Adipocyte (in vitro differentiated cells): Measurements from ENCODE around the gene NOS1AP.

Source experiments
- DNase-seq: peaks from one replicate; pipeline ENCODE4 v3.0.0-alpha.2; 2015; ENCODE audit warnings: low read depth
- H3K27me3 ChIP-seq: replicated peaks from 2 replicates; pipeline ENCODE4 v1.7.0; 2013; ENCODE audit warnings: mild to moderate bottlenecking, low read length, moderate library complexity; ENCODE audit not compliant: control insufficient read depth, insufficient read depth
- H3K36me3 ChIP-seq: 2 replicates; pipeline ENCODE4 v1.7.0; 2013; ENCODE audit warnings: low read length, mild to moderate bottlenecking, moderate library complexity; ENCODE audit not compliant: control insufficient read depth, insufficient read depth, severe bottlenecking
- H3K4me1 ChIP-seq: 2 replicates; pipeline ENCODE4 v1.7.0; 2013; ENCODE audit warnings: mild to moderate bottlenecking, low read length, moderate library complexity; ENCODE audit not compliant: control insufficient read depth, insufficient read depth
- H3K4me3 ChIP-seq: 2 replicates; pipeline ENCODE4 v1.7.0; 2013; ENCODE audit warnings: mild to moderate bottlenecking, low read length, moderate library complexity
- H3K9ac ChIP-seq: 2 replicates; pipeline ENCODE4 v1.7.0; 2013; ENCODE audit warnings: mild to moderate bottlenecking, low read length, moderate library complexity
- H3K9me3 ChIP-seq: 2 replicates; pipeline ENCODE4 v1.7.0; 2013; ENCODE audit warnings: mild to moderate bottlenecking, low read length, moderate library complexity; ENCODE audit not compliant: control insufficient read depth

The NOS1AP gene

GRCh38 chr1:162151900-162152829, 82.7 kb downstream of the NOS1AP start:
- peak; percentile 9 for DNase-seq

GRCh38 chr1:162153374-162153773, 83.9 kb downstream of the NOS1AP start:
- Histone ChIP-seq H3K4me1 (no peaks in the 10 kb centered on the region), H3K9ac (no peak overlapping the region), H3K4me3 (no peak overlapping the region), H3K27me3 (no peaks in the 10 kb centered on the region), H3K36me3 (no peaks in the 10 kb centered on the region), H3K9me3 (no peaks in the 10 kb centered on the region)
- no peak for DNase-seq

More at GRCh38 chr1:162151900-162152829, 82.7 kb downstream of the NOS1AP start:
- H3K4me3 ChIP-seq = no peak overlapping the region
- H3K27me3 ChIP-seq = peaks cover 3% of the 10 kb centered on the region
- no peak overlapping the region for H3K9ac ChIP-seq
- H3K4me1 ChIP-seq = no peaks in the 10 kb centered on the region
- H3K36me3 ChIP-seq = no peaks in the 10 kb centered on the region
- H3K9me3 ChIP-seq = no peaks in the 10 kb centered on the region

GRCh38 chr1:162157469-162157868, 88.0 kb downstream of the NOS1AP start:
- Histone ChIP-seq H3K9ac (no peak overlapping the region), H3K4me3 (no peak overlapping the region), H3K27me3 (no peaks in the 10 kb centered on the region), H3K4me1 (no peaks in the 10 kb centered on the region), H3K9me3 (no peaks in the 10 kb centered on the region), H3K36me3 (no peaks in the 10 kb centered on the region)
- DNase-seq = no peak

GRCh38 chr1:162158624-162159271, 89.3 kb downstream of the NOS1AP start:
- H3K27me3 ChIP-seq = peaks cover 8% of the 10 kb centered on the region
- DNase-seq = no peak

GRCh38 chr1:162159515-162159914, 90.0 kb downstream of the NOS1AP start:
- no peaks in the 10 kb centered on the region for H3K4me1 ChIP-seq
- no peak overlapping the region for H3K4me3 ChIP-seq
- peaks cover 14% of the 10 kb centered on the region for H3K27me3 ChIP-seq
- no peak overlapping the region for H3K9ac ChIP-seq
- DNase-seq = no peak
- no peaks in the 10 kb centered on the region for H3K36me3 ChIP-seq
- H3K9me3 ChIP-seq = no peaks in the 10 kb centered on the region

More at GRCh38 chr1:162158624-162159271, 89.3 kb downstream of the NOS1AP start:
- Histone ChIP-seq H3K4me1 (no peaks in the 10 kb centered on the region), H3K36me3 (no peaks in the 10 kb centered on the region), H3K9ac (no peak overlapping the region), H3K4me3 (no peak overlapping the region), H3K9me3 (no peaks in the 10 kb centered on the region)

GRCh38 chr1:162161916-162162550, 92.5 kb downstream of the NOS1AP start:
- no peaks in the 10 kb centered on the region for H3K9me3 ChIP-seq
- no peak overlapping the region for H3K9ac ChIP-seq
- no peaks in the 10 kb centered on the region for H3K4me1 ChIP-seq
- H3K27me3 ChIP-seq = peaks cover 30% of the 10 kb centered on the region
- H3K4me3 ChIP-seq = no peak overlapping the region
- H3K36me3 ChIP-seq = no peaks in the 10 kb centered on the region
- DNase-seq = no peak

GRCh38 chr1:162165528-162165927, 96.0 kb downstream of the NOS1AP start:
- Histone ChIP-seq H3K4me1 (no peaks in the 10 kb centered on the region), H3K9me3 (no peaks in the 10 kb centered on the region), H3K27me3 (peaks cover 30% of the 10 kb centered on the region), H3K4me3 (no peak overlapping the region), H3K9ac (no peak overlapping the region), H3K36me3 (no peaks in the 10 kb centered on the region)
- no peak for DNase-seq

GRCh38 chr1:162166917-162167615, 97.6 kb downstream of the NOS1AP start:
- no peak overlapping the region for H3K4me3 ChIP-seq
- no peaks in the 10 kb centered on the region for H3K36me3 ChIP-seq
- no peaks in the 10 kb centered on the region for H3K9me3 ChIP-seq
- H3K4me1 ChIP-seq = no peaks in the 10 kb centered on the region
- DNase-seq = no peak
- peaks cover 30% of the 10 kb centered on the region for H3K27me3 ChIP-seq
- no peak overlapping the region for H3K9ac ChIP-seq

GRCh38 chr1:162168261-162168660, 98.8 kb downstream of the NOS1AP start:
- no peak for DNase-seq
- Histone ChIP-seq H3K9me3 (no peaks in the 10 kb centered on the region), H3K9ac (no peak overlapping the region), H3K4me3 (no peak overlapping the region), H3K4me1 (no peaks in the 10 kb centered on the region), H3K36me3 (no peaks in the 10 kb centered on the region), H3K27me3 (peaks cover 28% of the 10 kb centered on the region)

- Histone ChIP-seq H3K9ac (no peak overlapping the region), H3K9me3 (no peaks in the 10 kb centered on the region), H3K27me3 (peaks cover 19% of the 10 kb centered on the region), H3K4me3 (no peak overlapping the region), H3K4me1 (no peaks in the 10 kb centered on the region), H3K36me3 (no peaks in the 10 kb centered on the region)
- no peak for DNase-seq
Measured at GRCh38 chr1:162169031-162169790, 99.7 kb downstream of the NOS1AP start.
